Measurements from ENCODE around the gene NSUN6.

Gene NSUN6

GRCh38 chr10:18683427-18683826, 32.0 kb upstream of the NSUN6 start:
- no peak overlapping the region for H2AFZ ChIP-seq (ENCODE audit: low read depth, low read length, severe bottlenecking)
- H3F3A ChIP-seq (ENCODE audit: insufficient read depth): 0 out of 2 replicates have a peak, but pooled peaks cover 7% of the 10 kb centered on the region
- H3K79me2 ChIP-seq (ENCODE audit: insufficient read depth, low read length): no peaks in the 10 kb centered on the region
- H3K27me3 ChIP-seq (ENCODE audit: low read length): no peaks in the 10 kb centered on the region
- no peaks in the 10 kb centered on the region for H3K9me3 ChIP-seq (ENCODE audit: insufficient read depth, low read length)
- H3K4me2 ChIP-seq (ENCODE audit: low read depth, low read length, poor library complexity, severe bottlenecking): no peak overlapping the region
- H3K9ac ChIP-seq (ENCODE audit: low read length): no peak overlapping the region
- H3K9me2 ChIP-seq (replicated peaks; ENCODE audit: insufficient read depth, low read length): no peaks in the 10 kb centered on the region
- H3K27ac ChIP-seq (ENCODE audit: low read depth, low read length): no peak overlapping the region
- no peak overlapping the region for H3K4me3 ChIP-seq (ENCODE audit: insufficient read depth, low read length, poor library complexity, severe bottlenecking)
- no peak for TF ChIP-seq CTCF (IDR thresholded peaks at IDR 0.05; ENCODE audit: insufficient read depth, low read length, poor library complexity, severe bottlenecking)
- TF ChIP-seq EZH2phosphoT487 (conservative IDR thresholded peaks at IDR 0.05; ENCODE audit: low read length): no peak
- H4K20me1 ChIP-seq (ENCODE audit: low read depth, low read length): 0 out of 2 replicates have a peak, but pooled peaks cover 6% of the 10 kb centered on the region
- H3K36me3 ChIP-seq (ENCODE audit: low read length): no peaks in the 10 kb centered on the region; the same call in 1 of the 2 replicates

GRCh38 chr10:18681971-18682411, 30.6 kb upstream of the NSUN6 start:
- Histone ChIP-seq H3K9me3 (ENCODE audit: insufficient read depth, low read length) (no peaks in the 10 kb centered on the region), H3K27ac (ENCODE audit: low read depth, low read length) (no peak overlapping the region), H3K4me3 (ENCODE audit: insufficient read depth, low read length, poor library complexity, severe bottlenecking) (no peak overlapping the region), H4K20me1 (ENCODE audit: low read depth, low read length) (0 out of 2 replicates have a peak, but pooled peaks cover 6% of the 10 kb centered on the region), H3K9me2 (replicated peaks; ENCODE audit: insufficient read depth, low read length) (no peaks in the 10 kb centered on the region), H3K79me2 (ENCODE audit: insufficient read depth, low read length) (no peaks in the 10 kb centered on the region), H3K9ac (ENCODE audit: low read length) (no peak overlapping the region), H2AFZ (ENCODE audit: low read depth, low read length, severe bottlenecking) (no peak overlapping the region), H3K36me3 (ENCODE audit: low read length) (peaks cover 6% of the 10 kb centered on the region; the same call in 1 of the 2 replicates), H3K27me3 (ENCODE audit: low read length) (no peaks in the 10 kb centered on the region), H3K4me2 (ENCODE audit: low read depth, low read length, poor library complexity, severe bottlenecking) (no peak overlapping the region), H3F3A (ENCODE audit: insufficient read depth) (peaks cover 11% of the 10 kb centered on the region; the same call in 1 of the 2 replicates)
- TF ChIP-seq CTCF (IDR thresholded peaks at IDR 0.05; ENCODE audit: insufficient read depth, low read length, poor library complexity, severe bottlenecking) (no peak), EZH2phosphoT487 (conservative IDR thresholded peaks at IDR 0.05; ENCODE audit: low read length) (no peak)

GRCh38 chr10:18681366-18681765, 30.0 kb upstream of the NSUN6 start:
- H3K27ac ChIP-seq (ENCODE audit: low read depth, low read length): no peak overlapping the region
- H3K9me3 ChIP-seq (ENCODE audit: insufficient read depth, low read length): no peaks in the 10 kb centered on the region
- H3K36me3 ChIP-seq (ENCODE audit: low read length): peaks cover 12% of the 10 kb centered on the region; the same call in 1 of the 2 replicates
- TF ChIP-seq CTCF (IDR thresholded peaks at IDR 0.05; ENCODE audit: insufficient read depth, low read length, poor library complexity, severe bottlenecking): no peak
- no peak for TF ChIP-seq EZH2phosphoT487 (conservative IDR thresholded peaks at IDR 0.05; ENCODE audit: low read length)
- H3K9ac ChIP-seq (ENCODE audit: low read length): no peak overlapping the region
- no peak overlapping the region for H3K4me3 ChIP-seq (ENCODE audit: insufficient read depth, low read length, poor library complexity, severe bottlenecking)
- H3K4me2 ChIP-seq (ENCODE audit: low read depth, low read length, poor library complexity, severe bottlenecking): no peak overlapping the region
- no peaks in the 10 kb centered on the region for H3K27me3 ChIP-seq (ENCODE audit: low read length)
- no peaks in the 10 kb centered on the region for H3K9me2 ChIP-seq (replicated peaks; ENCODE audit: insufficient read depth, low read length)
- 0 out of 2 replicates have a peak, but pooled peaks cover 6% of the 10 kb centered on the region for H4K20me1 ChIP-seq (ENCODE audit: low read depth, low read length)
- H3K79me2 ChIP-seq (ENCODE audit: insufficient read depth, low read length): no peaks in the 10 kb centered on the region
- peaks cover 11% of the 10 kb centered on the region; the same call in 1 of the 2 replicates for H3F3A ChIP-seq (ENCODE audit: insufficient read depth)
- H2AFZ ChIP-seq (ENCODE audit: low read depth, low read length, severe bottlenecking): no peak overlapping the region

Data from SU-DHL-6 (cell line).